RCC 7860 (cell line): Measurements from ENCODE around the gene CTNNBIP1.

Source experiments
- DNase-seq: peaks from one replicate; pipeline ENCODE4 v3.0.0-alpha.2; 2015; ENCODE audit warnings: low spot score
- FAIRE-seq: peaks from 2 replicates; lab custom pipeline; 2012; peaks lifted over from hg19 to GRCh38; lab: Jason Lieb, UNC

The CTNNBIP1 gene

DNA sequence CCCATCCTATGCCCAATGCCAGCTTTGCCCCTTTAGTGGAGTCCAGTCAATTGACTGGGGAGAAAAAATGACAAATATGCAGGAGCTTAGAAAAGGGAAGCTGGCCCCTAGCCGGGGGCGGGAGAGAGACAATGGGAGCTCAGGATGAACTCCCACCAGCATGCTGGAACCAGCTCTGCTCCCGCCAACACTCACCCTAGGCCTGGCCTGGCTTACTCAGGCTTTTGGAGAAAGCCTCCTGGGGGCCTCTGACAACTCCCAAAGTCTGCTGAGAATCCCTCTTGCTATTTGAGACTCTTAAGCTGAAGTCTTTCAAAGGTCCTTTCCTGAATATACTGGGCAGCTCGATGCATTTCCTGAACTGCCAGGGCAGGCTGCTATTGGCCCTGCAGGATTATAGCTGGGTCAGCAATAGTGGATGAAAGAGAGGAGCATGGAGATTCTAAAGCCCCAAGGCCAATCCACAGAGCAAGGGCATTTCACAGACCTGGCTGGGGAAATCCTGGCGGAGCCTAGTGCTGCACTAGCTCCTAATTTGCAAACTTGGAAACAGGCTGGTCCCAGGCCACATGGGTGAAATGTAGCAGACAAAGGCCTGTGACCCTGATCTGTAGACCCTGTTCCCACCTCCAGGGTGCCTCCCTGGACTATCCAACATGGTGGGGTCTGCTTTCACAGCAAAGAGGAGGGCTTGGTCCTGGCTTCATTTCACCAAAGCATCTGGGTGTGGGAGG is 50.6 kb downstream of the CTNNBIP1 start:
- FAIRE-seq = no peak
- no peak for DNase-seq

DNA sequence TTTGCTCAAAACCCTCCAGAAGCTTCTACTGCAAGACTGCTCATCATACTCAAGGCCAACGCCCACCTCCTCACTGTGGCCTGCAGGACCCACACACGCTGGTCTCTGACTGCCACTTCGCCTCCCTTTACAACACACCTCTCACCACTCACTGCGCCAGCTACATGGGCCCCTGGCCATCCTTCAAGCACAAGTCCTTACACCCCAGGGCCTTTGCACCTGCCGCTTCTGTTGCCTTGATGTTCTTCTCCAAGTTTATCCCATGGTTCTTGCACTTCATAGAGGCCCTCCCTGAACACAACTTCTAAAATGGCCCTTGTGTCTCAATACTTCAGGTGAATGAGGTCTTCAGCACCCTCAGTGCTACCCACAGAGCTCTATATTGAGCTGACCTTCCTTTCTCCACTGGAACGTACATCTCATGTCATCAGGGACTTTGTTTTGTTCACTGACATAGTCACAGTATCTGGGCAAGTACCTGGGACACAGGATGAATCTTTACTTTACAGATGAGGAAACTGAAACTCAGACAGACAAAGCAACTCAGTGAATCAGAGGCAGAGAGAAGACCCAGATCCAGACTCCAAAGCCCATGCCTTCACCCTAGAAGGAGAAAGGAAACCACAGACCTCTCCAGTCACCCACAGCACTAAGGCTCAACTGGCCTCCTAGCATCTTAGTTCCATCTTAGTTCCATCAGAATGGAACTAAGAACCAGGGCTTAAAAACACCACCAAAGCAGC is 51.6 kb downstream of the CTNNBIP1 start:
- FAIRE-seq (no peak), DNase-seq (no peak)

DNA sequence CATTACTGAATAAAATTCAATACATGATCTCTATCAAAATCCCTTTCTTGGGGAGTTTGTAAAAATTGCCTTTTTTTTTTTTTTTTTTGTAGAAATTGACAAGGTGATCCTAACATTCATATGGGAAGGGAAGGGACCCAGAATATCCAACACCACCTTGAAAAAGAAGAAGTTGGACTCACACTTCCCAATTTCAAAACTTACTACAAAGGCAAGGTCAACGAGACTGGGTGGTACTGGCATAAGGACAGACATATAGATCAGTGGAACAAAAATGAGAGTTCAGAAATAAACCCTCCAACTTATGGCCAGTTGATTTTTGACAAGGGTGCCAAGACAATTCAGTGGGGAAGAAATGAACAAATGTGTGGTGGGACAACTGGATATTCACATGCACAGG is 54.9 kb downstream of the CTNNBIP1 start:
- FAIRE-seq = no peak

DNA sequence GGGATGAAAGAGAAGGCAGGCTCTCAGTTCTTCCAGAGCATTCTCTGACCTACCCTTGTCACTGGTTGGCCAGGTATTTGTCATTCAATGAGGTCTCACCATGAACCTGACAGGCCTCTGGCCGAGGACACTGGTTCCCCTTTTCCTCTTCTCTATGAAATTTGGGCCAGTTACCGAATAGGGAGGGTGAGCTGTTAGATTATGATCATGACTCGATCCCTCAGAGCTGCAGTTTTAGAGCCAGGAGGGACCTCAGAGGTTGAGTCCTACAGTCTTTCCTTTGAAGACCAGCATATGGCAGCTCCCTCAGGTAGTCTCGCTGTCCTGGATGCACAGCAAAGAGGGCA is 56.8 kb downstream of the CTNNBIP1 start:
- FAIRE-seq = no peak
- no peak for DNase-seq

More for the DNA sequence above, 54.9 kb downstream of the CTNNBIP1 start:
- no peak for DNase-seq

DNA sequence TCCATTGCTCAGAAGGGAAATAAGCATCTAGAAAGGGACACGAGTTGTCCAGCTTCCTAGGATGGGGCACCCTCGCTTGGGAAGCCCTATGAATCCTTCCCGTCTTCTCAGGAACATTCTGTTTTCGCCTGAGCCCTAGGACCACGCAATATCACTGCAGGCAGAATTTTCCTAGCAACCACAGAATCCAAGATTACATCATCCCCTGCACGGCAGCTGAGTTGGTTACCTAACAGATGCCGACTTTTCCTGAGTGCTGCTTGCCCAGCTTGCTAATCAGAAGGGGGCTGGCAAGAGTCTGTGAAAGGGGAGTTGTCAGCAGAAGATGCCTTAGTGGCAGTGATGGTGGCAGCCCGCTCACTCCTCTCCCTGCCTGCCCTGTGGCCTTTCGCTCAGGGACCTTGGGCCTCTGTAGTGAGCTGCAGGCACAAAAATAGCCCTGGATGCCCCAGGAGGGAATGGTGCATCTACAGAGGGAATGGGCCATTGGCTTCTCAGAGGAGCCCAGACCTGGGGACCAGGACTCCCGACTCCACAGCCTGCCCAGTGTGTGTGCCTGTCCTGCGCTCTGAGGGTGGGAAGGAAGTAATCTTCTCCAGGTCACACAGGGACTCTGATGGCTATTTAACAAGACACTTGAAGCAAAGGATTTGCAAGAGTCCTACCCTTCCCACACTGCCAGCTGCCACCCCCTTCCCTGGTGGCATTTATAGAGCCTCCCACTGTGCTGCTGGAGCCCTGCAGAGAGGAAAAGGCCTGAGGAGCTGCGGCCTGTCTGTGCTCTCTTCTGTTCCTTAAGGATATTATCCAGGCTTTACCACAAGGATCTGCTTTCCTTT is 57.4 kb downstream of the CTNNBIP1 start:
- FAIRE-seq (no peak), DNase-seq (no peak)

DNA sequence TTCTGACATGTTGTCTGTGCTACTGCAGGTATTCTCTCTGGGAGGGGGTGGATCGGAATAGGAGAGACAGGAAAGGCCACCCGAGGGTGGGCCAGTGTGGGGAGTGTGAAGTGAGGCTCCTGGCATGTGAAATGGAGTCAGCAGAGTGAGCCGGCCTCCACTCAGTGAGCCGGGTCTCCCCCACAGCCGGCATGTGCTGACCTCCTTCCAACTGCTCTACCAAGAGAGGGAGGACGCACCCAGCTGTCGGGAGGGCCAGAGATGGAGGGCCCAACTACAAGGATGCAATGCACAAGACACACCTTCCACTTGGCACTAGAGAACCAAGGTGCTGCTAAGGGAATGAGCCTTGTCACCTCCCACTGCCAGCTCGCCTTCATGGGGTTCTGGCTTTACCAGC is 58.1 kb downstream of the CTNNBIP1 start:
- FAIRE-seq = no peak
- DNase-seq = no peak

DNA sequence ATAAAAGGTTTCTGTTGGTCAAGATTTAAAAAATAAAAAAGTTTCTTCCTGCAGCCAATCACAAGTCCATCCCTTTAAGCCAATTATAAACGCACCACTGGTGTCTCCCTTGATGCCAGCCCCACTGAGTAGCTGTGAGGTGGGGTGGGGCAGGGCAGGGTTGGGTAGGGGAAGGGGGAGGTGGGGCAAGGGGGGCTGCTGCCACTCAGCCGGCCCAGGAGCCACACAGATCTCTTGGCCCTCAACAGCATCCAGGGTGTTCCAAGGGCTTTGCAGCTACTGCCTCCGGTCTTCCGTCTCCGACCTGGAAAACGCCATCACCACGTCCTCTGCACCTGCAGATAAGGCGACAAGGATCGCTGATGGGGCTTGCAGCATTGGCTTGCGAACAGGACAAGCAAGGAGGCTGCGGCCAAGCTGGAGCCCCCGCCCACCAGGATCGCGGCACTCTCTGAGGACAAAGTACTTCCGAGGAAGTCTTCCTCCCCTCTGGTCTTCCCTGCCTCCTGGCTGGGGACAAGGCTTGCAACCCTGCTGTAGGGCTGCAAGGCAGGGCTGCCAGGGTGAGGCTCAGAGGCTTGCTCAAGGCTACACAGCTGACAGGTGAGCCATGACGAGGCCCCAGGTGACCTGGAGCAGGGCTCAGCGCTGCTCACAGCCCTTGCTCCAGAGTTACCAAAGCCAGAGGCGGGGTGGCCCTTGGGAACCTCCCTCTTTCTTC is 59.5 kb downstream of the CTNNBIP1 start:
- DNase-seq (no peak), FAIRE-seq (no peak)

DNA sequence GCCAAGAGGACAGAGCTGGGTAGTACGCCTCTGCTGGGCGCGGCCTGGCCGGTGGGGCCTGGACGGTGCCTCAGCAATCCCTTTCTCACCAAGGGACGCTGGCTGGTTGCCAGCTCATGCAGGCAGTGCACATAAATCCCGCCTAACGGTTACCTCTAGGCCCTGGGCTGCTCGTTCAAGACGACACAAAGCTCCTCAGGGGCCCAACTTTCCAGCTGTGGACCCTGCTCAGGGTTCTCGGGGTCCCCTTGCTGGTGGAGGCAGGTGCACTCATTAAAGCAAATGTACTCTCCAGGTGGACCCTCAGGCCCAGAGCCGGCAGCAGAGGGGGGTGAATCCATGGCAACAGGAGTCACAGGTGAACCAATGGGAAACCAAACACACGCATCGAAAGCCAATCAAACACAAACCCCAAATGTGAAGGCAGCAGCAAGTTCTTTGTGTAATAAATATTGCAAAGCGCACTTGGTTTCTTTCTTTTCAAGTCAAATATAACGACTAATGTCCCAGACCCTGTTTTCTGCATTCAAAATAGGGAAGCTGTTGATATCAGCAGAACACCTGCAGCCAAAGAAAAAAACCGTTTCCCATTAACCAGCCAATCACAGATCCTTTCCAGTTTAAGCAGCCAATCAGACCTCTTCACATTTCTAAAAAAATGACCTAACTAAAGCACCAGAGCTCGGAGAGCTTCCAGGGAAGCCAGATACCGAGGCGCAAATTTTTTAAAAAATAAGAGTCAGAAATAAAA is 60.2 kb downstream of the CTNNBIP1 start:
- no peak for DNase-seq
- FAIRE-seq = no peak

DNA sequence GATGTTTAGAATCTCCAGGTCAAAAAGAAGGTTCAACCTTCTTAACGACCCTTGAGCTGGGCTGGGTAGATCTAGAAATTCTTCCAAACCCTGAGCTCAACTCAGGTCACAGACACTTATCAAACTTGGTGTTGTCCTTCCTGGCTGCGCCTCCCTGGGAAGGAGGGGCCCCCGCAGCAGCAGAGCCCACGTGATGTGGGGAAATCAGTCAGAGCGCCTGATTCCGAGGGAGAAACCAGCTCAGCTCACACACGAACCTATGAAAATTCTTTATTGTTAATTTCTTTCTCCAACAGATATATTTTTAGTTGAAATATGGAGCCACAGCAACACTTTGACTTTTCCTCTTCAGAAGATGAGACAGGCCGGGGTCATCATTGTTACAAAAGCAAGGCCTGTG is 62.0 kb downstream of the CTNNBIP1 start:
- FAIRE-seq = no peak
- DNase-seq = no peak

DNA sequence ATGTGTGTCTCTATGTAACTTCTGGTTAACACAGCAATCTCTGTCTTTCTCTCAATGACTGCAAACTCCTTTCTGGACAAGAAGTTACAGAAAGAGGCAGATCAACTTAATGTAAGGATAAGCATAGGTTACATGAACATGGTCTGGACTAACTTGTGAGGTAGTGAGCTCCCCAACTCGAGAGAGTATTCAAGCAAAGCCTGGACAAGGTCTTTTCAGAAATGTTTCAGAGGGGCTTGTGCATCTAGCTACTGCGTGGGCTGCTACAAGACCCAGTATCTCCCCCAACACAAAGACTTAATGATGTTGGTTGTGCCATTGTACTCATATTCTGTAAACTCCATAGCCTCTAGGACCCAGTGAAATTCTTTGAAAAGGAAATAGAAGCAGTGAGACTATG is 62.8 kb downstream of the CTNNBIP1 start:
- DNase-seq (no peak), FAIRE-seq (no peak)

DNA sequence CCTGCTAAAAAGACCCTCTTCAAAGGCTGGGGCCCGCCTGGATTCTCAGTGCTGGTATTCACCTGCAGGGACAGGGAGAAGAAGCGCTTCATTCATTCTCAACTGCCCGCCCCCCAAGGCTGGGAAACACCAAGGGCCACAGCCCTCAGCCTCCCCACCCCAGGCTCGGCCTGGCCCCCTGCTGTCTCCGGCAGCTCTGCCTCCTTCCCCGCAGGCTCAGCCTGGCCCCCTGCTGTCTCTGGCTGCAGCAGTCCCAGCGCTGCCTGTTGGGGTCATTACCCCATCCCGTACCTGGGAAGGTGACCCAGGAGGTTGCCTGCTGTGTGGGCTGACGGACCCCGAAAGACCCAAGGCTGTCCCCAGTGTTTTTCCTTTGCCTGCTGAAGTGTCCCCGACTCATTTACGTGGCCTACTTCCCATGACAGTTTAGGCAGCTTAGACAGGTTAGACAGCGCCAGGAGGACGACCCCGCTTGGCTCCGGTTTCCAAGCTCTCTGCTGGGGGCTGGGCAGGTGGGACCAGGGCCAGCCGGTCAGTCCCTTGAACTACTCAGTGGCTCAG is 63.4 kb downstream of the CTNNBIP1 start:
- FAIRE-seq = no peak
- DNase-seq = no peak

DNA sequence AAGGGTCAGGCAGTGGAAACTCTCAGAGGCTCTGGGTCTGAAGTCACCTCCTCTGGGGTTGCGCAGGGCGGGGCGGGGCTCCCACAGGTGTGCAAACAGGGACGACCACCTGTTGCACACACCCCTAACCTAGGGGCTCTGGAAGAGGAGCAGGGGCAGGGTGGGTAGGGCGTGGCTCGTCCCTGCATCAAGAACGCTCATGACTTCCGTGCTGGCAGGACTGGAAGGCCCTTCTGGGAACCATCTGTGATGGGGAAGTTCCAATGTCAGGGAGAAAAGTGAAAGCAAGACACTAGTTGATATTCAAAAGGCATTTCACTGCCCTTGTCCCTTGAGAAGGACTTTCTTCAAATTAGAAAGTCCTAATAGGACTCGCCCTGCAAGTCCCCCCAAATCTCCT is 64.2 kb downstream of the CTNNBIP1 start:
- FAIRE-seq = no peak
- no peak for DNase-seq

DNA sequence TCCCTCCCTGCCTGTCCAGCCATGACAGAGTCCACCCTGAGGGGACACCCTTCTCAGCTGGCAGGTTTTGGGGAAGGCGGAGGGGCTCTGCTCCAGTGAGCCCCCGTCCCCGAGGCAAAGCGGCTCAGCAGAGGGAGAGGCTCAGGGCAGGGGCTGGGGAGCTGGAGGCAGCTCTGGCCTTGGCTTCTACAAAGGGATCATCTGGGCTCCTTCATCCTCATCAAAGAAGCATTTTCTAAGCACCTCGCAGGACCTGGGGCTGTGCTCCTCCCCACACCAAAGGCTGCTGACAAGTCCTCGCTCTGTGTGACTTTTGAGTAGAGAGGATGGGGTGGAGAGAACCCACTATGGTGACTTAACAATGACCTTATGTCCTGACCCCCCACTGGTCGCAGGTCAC is 65.3 kb downstream of the CTNNBIP1 start:
- no peak for FAIRE-seq
- no peak for DNase-seq

DNA sequence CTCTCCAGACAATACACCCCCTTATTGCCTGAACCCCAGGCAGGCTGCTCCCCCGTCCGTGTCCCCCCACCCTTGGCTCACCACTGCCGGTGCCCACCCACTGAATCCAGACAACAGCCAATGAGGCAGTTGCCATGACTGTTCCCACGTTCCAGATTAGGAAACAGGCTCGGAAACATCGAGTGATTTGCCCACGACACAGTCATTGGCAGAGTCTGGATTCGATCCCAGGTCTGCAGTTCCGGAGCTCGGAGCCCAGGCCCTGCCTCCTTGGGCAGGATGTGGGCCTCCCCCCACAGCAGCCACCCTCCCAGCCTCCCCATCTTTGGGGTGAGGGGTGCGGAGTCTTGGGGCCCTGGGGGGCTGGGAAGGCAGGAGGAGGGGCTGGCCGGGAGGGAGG is 66.0 kb downstream of the CTNNBIP1 start:
- no peak for FAIRE-seq
- no peak for DNase-seq

DNA sequence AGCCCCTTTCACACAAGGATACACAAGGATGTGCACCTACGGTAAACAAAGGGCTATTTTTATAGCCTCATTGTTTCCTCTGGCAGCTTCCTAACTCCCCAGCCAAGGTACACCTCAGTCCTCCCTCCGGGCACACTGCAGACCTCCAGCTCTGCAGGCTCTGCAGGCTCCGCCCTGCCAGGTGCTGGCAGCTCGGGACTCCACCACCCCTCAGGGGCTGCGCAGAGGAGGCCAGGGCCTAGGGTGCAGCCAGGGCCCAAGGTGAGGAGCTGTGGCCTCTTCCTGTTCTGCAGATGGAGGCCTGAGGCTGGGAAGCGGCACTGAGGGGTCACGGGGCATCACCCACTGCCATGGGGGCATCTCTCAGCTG is 66.5 kb downstream of the CTNNBIP1 start:
- FAIRE-seq (no peak), DNase-seq (no peak)

DNA sequence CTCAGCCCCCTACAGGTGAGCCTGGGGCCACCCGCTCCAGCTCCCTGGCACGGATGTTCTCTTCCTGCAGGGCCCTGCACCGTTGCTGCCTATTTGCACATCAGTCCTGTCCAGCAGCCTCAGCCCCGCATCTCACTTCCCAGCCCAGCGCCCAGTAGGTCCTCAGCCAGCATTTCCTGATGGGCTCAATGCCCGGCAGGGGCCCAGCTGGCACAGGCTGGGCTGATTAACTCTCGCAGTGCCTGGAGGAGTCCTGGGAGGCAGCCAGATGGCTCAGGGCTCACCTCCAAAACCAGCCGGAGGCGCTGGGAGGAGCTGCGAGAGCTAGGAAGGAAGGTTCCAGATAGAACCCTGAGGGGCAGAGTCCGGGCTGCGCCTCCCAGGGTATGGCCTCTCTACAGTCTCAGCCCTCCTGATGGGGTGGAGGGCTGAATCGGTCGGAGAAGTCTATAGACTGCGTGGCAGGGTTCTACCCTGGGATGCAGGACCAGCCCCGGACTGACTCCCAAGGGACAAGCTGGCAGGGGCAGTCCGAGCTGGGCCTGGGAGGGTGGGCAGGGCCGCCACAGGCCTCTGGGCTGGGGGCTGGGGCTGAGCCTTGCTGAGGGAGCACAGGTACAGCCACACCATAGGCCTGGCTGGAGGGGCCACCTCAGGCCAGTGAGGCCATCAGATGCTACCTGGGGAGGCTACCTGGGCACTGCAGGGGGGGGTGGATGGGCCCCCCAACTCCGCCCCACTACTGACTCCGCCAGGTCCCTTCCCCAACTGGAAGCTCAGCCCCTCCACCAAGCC is 67.1 kb downstream of the CTNNBIP1 start:
- DNase-seq (no peak), FAIRE-seq (no peak)

DNA sequence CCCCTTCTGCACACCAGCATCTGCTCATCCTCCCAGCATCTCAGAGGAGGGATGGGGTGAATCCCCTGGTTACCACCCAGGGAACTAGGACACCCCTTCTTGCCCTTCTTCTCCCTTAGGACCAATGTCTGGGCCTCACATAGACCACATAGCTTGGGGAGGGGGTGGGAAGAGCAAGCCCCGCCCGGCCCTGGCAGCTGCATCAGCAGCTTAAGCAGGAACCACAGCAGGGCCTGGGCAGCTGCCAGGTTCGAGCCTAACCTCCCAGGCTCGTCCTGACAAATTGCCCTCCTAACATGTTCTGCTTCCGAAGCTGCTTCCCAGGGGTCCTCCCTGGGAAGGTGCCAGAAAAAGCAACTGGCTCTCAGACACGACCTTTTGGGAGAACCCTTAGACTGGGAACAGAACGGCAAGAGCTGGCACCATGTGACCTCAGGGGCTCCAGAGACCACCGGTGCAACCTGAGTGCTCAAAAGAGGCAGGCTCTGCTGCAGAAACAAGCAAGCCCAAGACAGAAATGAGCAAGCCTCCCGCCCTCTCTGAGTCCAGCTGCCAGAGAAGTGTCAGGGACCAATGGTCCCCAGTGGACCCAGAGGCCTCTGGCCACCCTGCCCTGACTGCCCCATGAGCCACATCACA is 67.9 kb downstream of the CTNNBIP1 start:
- DNase-seq = no peak
- FAIRE-seq = no peak

DNA sequence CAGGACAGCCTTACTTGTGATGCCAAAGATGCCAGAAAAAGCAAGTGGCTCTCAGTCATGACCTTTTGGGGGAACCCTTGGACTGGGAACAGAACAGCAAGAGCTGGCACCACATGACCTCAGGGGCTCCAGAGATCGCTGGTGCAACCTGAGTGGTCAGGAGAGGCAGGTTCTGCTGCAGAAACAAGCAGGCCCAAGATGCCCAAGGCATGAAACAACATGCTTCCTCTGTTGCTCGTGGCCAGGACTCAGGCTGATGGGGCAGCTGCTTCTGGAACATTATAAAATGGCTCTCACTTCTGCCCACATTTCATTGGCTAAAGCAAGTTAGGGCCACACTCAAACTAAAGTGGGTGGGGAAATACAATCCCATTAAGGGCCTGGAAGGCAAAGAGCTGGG is 68.6 kb downstream of the CTNNBIP1 start:
- FAIRE-seq (no peak), DNase-seq (no peak)

DNA sequence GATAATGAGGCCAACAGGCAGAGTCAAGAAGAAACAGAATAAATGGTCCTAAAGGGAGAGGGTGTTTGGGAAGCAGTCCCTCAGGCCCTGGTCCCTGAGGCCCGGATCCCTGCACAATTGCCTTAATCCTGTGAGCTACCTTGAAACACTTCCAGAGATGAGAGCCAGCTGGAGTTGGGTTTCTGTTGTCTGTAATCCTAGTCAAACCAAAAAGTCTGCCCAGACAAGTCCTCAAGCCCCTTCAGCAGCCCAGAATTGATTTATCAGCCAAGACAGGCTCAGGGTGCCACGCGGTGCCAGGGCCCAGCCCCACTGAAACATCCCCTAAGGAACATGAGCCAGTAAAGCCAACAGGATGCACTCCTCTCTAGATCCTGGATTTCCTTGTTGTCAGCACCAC is 69.9 kb downstream of the CTNNBIP1 start:
- no peak for DNase-seq
- no peak for FAIRE-seq
